Measurements from ENCODE around the gene CCR3.

Gene CCR3

GRCh38 chr3:46236294-46237054, 5.8 kb upstream of the CCR3 start:
- DNase-seq (ENCODE audit: low spot score) (no peak), ATAC-seq (ENCODE audit: low read depth) (no peak)
- Histone ChIP-seq H3K9me3 (ENCODE audit: severe bottlenecking) (no peaks in the 10 kb centered on the region), H3K4me3 (ENCODE audit: severe bottlenecking) (no peak overlapping the region), H3K4me1 (ENCODE audit: insufficient read depth, poor library complexity, severe bottlenecking) (no peaks in the 10 kb centered on the region), H3K27me3 (ENCODE audit: insufficient read depth, poor library complexity, severe bottlenecking) (peaks cover 7% of the 10 kb centered on the region), H3K27ac (ENCODE audit: poor library complexity, severe bottlenecking) (no peak overlapping the region), H3K36me3 (ENCODE audit: low read depth) (no peaks in the 10 kb centered on the region)
- no peak for TF ChIP-seq CTCF (IDR thresholded peaks at IDR 0.05; ENCODE audit: poor library complexity, severe bottlenecking)

- Histone ChIP-seq H3K36me3 (ENCODE audit: low read depth) (no peaks in the 10 kb centered on the region), H3K4me3 (ENCODE audit: severe bottlenecking) (no peak overlapping the region), H3K9me3 (ENCODE audit: severe bottlenecking) (no peaks in the 10 kb centered on the region), H3K27me3 (ENCODE audit: insufficient read depth, poor library complexity, severe bottlenecking) (no peaks in the 10 kb centered on the region), H3K27ac (ENCODE audit: poor library complexity, severe bottlenecking) (no peak overlapping the region), H3K4me1 (ENCODE audit: insufficient read depth, poor library complexity, severe bottlenecking) (no peaks in the 10 kb centered on the region)
- ATAC-seq (ENCODE audit: low read depth) (no peak), DNase-seq (ENCODE audit: low spot score) (no peak)
- no peak for TF ChIP-seq CTCF (IDR thresholded peaks at IDR 0.05; ENCODE audit: poor library complexity, severe bottlenecking)
Observed at GRCh38 chr3:46238386-46238785, 3.9 kb upstream of the CCR3 start.

GRCh38 chr3:46239301-46239938, 2.8 kb upstream of the CCR3 start:
- TF ChIP-seq CTCF (IDR thresholded peaks at IDR 0.05; ENCODE audit: poor library complexity, severe bottlenecking), result no peak
- Histone ChIP-seq H3K27me3 (ENCODE audit: insufficient read depth, poor library complexity, severe bottlenecking) (no peaks in the 10 kb centered on the region), H3K4me1 (ENCODE audit: insufficient read depth, poor library complexity, severe bottlenecking) (no peaks in the 10 kb centered on the region), H3K4me3 (ENCODE audit: severe bottlenecking) (no peak overlapping the region), H3K36me3 (ENCODE audit: low read depth) (no peaks in the 10 kb centered on the region), H3K9me3 (ENCODE audit: severe bottlenecking) (no peaks in the 10 kb centered on the region), H3K27ac (ENCODE audit: poor library complexity, severe bottlenecking) (no peak overlapping the region)
- DNase-seq (ENCODE audit: low spot score) (no peak), ATAC-seq (ENCODE audit: low read depth) (peak; percentile 58; the same call in 2 of the 3 replicates)

GRCh38 chr3:46239952-46240351, 2.3 kb upstream of the CCR3 start:
- Histone ChIP-seq H3K27me3 (ENCODE audit: insufficient read depth, poor library complexity, severe bottlenecking) (no peaks in the 10 kb centered on the region), H3K36me3 (ENCODE audit: low read depth) (no peaks in the 10 kb centered on the region), H3K9me3 (ENCODE audit: severe bottlenecking) (no peaks in the 10 kb centered on the region), H3K27ac (ENCODE audit: poor library complexity, severe bottlenecking) (no peak overlapping the region), H3K4me3 (ENCODE audit: severe bottlenecking) (no peak overlapping the region), H3K4me1 (ENCODE audit: insufficient read depth, poor library complexity, severe bottlenecking) (no peaks in the 10 kb centered on the region)
- TF ChIP-seq CTCF (IDR thresholded peaks at IDR 0.05; ENCODE audit: poor library complexity, severe bottlenecking), result no peak
- ATAC-seq (ENCODE audit: low read depth) (no peak), DNase-seq (ENCODE audit: low spot score) (no peak)

DNA sequence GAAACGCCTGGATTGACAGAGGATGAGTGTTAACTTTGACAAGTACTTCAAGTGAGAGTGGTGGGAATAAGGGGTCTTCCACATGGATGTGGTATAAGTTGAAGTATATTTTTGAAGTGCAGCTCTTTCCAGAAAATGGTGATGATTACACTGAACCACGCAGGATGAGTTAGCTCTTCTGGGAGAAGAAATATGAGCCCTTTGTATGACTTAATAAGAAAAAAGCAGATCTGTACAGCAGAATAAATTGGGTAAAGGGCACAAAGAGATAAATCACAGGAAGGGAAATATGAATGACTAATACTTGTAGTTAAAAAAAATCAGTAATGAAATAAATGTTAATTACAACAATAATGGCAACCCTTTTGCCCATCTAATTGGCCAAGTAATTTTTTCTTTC, 1.3 kb downstream of the CCR3 start:
- Histone ChIP-seq H3K27ac (ENCODE audit: poor library complexity, severe bottlenecking) (no peak overlapping the region), H3K27me3 (ENCODE audit: insufficient read depth, poor library complexity, severe bottlenecking) (no peaks in the 10 kb centered on the region), H3K4me3 (ENCODE audit: severe bottlenecking) (no peak overlapping the region), H3K4me1 (ENCODE audit: insufficient read depth, poor library complexity, severe bottlenecking) (no peaks in the 10 kb centered on the region), H3K36me3 (ENCODE audit: low read depth) (no peaks in the 10 kb centered on the region), H3K9me3 (ENCODE audit: severe bottlenecking) (no peaks in the 10 kb centered on the region)
- TF ChIP-seq CTCF (IDR thresholded peaks at IDR 0.05; ENCODE audit: poor library complexity, severe bottlenecking), result no peak
- DNase-seq (ENCODE audit: low spot score) (no peak), ATAC-seq (ENCODE audit: low read depth) (no peak)
